H7 (cell line): Measurements from ENCODE around the gene KCNG1. TPM values are rescaled to one million over a fixed set of nuclear protein-coding genes. Genes with fewer than 3 reads are reported as not detected.

Experiments
- DNase-seq: peaks from one replicate; pipeline ENCODE4 v3.0.0; 2012
- H3K27me3 ChIP-seq: 2 replicates; pipeline ENCODE4 v1.6.0; 2011; ENCODE audit warnings: mild to moderate bottlenecking, low read length; ENCODE audit not compliant: control insufficient read depth, insufficient read depth
- H3K36me3 ChIP-seq: replicated peaks from 2 replicates; pipeline ENCODE4 v1.5.1; 2011; ENCODE audit warnings: low read length; ENCODE audit not compliant: control insufficient read depth, insufficient read depth
- H3K4me3 ChIP-seq: 2 replicates; pipeline ENCODE4 v1.5.1; 2011; ENCODE audit warnings: low read depth, mild to moderate bottlenecking, control low read depth, low read length, moderate library complexity; ENCODE audit not compliant: insufficient read depth
- total RNA-seq: library from RNA; depleted of rRNA; stranded (reverse); fragments of >200 nt; shearing (Covaris generic); gene quantifications from 2 replicates; pipeline ENCODE4 v1.2.3, GENCODE V29; 2014; rRNA removed

KCNG1 gene
- total RNA-seq, 1 experiment from 2014 or later: 174 TPM

GRCh38 chr20:50975701-50976330 is 47.1 kb downstream of the KCNG1 start:
- Histone ChIP-seq H3K4me3 (no peak overlapping the region), H3K36me3 (no peaks in the 10 kb centered on the region), H3K27me3 (no peaks in the 10 kb centered on the region; the same call in 1 of the 2 replicates)
- DNase-seq: no peak

- no peak overlapping the region for H3K4me3 ChIP-seq
- DNase-seq: no peak
Observed at GRCh38 chr20:50969912-50970311, 53.0 kb downstream of the KCNG1 start.

GRCh38 chr20:50969435-50969834 is 53.5 kb downstream of the KCNG1 start:
- H3K36me3 ChIP-seq: no peaks in the 10 kb centered on the region
- H3K4me3 ChIP-seq: no peak overlapping the region
- DNase-seq: no peak
- H3K27me3 ChIP-seq: no peaks in the 10 kb centered on the region

More at GRCh38 chr20:50969912-50970311, 53.0 kb downstream of the KCNG1 start:
- H3K27me3 ChIP-seq: no peaks in the 10 kb centered on the region
- no peaks in the 10 kb centered on the region for H3K36me3 ChIP-seq

GRCh38 chr20:50968289-50968688 is 54.6 kb downstream of the KCNG1 start:
- no peak for DNase-seq
- H3K4me3 ChIP-seq: no peak overlapping the region

GRCh38 chr20:50967586-50967985 is 55.3 kb downstream of the KCNG1 start:
- no peaks in the 10 kb centered on the region for H3K27me3 ChIP-seq
- no peak for DNase-seq
- no peaks in the 10 kb centered on the region for H3K36me3 ChIP-seq
- H3K4me3 ChIP-seq: no peak overlapping the region

More at GRCh38 chr20:50968289-50968688, 54.6 kb downstream of the KCNG1 start:
- Histone ChIP-seq H3K27me3 (no peaks in the 10 kb centered on the region), H3K36me3 (no peaks in the 10 kb centered on the region)

- DNase-seq: no peak
- Histone ChIP-seq H3K4me3 (peak overlapping the region; percentile 96), H3K36me3 (peaks cover 2% of the 10 kb centered on the region; the same call in 1 of the 2 replicates), H3K27me3 (no peaks in the 10 kb centered on the region)
Observed at GRCh38 chr20:50959543-50960126, 63.3 kb downstream of the KCNG1 start.

GRCh38 chr20:50958615-50959542 is 64.0 kb downstream of the KCNG1 start, which contains the start of gene MOCS3:
Gene MOCS3, plus strand, starts transcription at chr20:50958818. Its CDS starts 25 bp downstream, at chr20:50958843.
- peak within 1 kb of the TSS; percentile 96 for H3K4me3 ChIP-seq
- H3K36me3 ChIP-seq: peaks cover 2% of the 10 kb centered on the region
- DNase-seq: peak; percentile 85
- no peaks in the 10 kb centered on the region for H3K27me3 ChIP-seq

- DNase-seq: peak; percentile 88
- H3K27me3 ChIP-seq: no peaks in the 10 kb centered on the region
- peak within 1 kb of the TSS; percentile 96 for H3K4me3 ChIP-seq
- H3K36me3 ChIP-seq: peaks cover 5% of the 10 kb centered on the region
Observed at GRCh38 chr20:50957798-50958614, 64.9 kb downstream of the KCNG1 start, which contains the start of gene DPM1. Gene DPM1, minus strand, starts transcription at chr20:50958532. Its CDS starts 9 bp downstream, at chr20:50958523.

- peak overlapping the region; percentile 96 for H3K4me3 ChIP-seq
- peaks cover 5% of the 10 kb centered on the region for H3K36me3 ChIP-seq
- H3K27me3 ChIP-seq: no peaks in the 10 kb centered on the region
- no peak for DNase-seq
Observed at GRCh38 chr20:50957276-50957675, 65.6 kb downstream of the KCNG1 start.

- Histone ChIP-seq H3K4me3 (no peak overlapping the region), H3K27me3 (no peaks in the 10 kb centered on the region), H3K36me3 (peaks cover 15% of the 10 kb centered on the region)
- DNase-seq: no peak
Observed at GRCh38 chr20:50953821-50954220, 69.1 kb downstream of the KCNG1 start.

Other genes starting within 250 kb of the KCNG1 start
- 17.6 and 19.3 TPM in 2 replicates for gene BCAS4, start 228.0 kb downstream of the KCNG1 start, total RNA-seq
- 23.5 and 40.5 TPM in 2 replicates for gene ADNP, start 91.7 kb downstream of the KCNG1 start, total RNA-seq
- 59.2 and 60.8 TPM in 2 replicates for gene DPM1, start 64.6 kb downstream of the KCNG1 start, total RNA-seq
- gene MOCS3, start 64.3 kb downstream of the KCNG1 start, total RNA-seq: 9.1 and 9.3 TPM in 2 replicates